ENCODE results near the gene C9orf152.

- TF ChIP-seq POLR2AphosphoS5 (IDR thresholded peaks at IDR 0.05; ENCODE audit: low read length) (peak; percentile 20; the same call in 1 of the 2 replicates), CEBPB (IDR thresholded peaks at IDR 0.05; ENCODE audit: borderline replicate concordance in 1 of 2, low read depth in 2 of 2, low read length in 2 of 2) (no peak), ZNF384 (IDR thresholded peaks at IDR 0.05; ENCODE audit: borderline replicate concordance, low read depth, low read length) (no peak), EZH2 (IDR thresholded peaks at IDR 0.05; ENCODE audit: borderline replicate concordance, control insufficient read depth, low read depth, low read length) (no peak), CREB1 (IDR thresholded peaks at IDR 0.05; ENCODE audit: low read depth) (no peak), CTCF (IDR thresholded peaks at IDR 0.05 in 2 of 3, conservative IDR thresholded peaks at IDR 0.05 in 1 of 3; ENCODE audit: control insufficient read depth in 2 of 3, extremely low read depth in 1 of 3, insufficient read depth in 1 of 3, low read depth in 3 of 3, low read length in 3 of 3) (no peak), SREBF2 (IDR thresholded peaks at IDR 0.05; ENCODE audit: low read length) (no peak), POLR2A (IDR thresholded peaks at IDR 0.05; ENCODE audit: low read depth, low read length) (no peak; the same call in 1 of the 2 replicates)
- TF ChIP-seq, protein P1, sequence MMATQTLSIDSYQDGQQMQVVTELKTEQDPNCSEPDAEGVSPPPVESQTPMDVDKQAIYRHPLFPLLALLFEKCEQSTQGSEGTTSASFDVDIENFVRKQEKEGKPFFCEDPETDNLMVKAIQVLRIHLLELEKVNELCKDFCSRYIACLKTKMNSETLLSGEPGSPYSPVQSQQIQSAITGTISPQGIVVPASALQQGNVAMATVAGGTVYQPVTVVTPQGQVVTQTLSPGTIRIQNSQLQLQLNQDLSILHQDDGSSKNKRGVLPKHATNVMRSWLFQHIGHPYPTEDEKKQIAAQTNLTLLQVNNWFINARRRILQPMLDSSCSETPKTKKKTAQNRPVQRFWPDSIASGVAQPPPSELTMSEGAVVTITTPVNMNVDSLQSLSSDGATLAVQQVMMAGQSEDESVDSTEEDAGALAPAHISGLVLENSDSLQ (IDR thresholded peaks at IDR 0.05) = no peak
These were observed 51.1 kb downstream of the C9orf152 start for GRCh38 chr9:110156902-110157301.

Measured in GM12878 (cell line).